ENCODE data around the gene PRKCE. TPM values are rescaled to one million over a fixed set of nuclear protein-coding genes. Genes with fewer than 3 reads are reported as not detected.

The PRKCE gene
- total RNA-seq, 1 experiment from 2014 or later = 14.8 TPM

GRCh38 chr2:46225730-46226129 is 574.3 kb downstream of the PRKCE start:
- Histone ChIP-seq H3K4me1 (ENCODE audit: control insufficient read depth in 1 of 2, insufficient read depth in 2 of 2, low read length in 2 of 2) (peaks cover 10 to 19% of the 10 kb centered on the region in 2 experiments; a peak in 2 of 4 replicates), H2AFZ (ENCODE audit: low read depth, low read length, poor library complexity, severe bottlenecking) (no peak overlapping the region), H3K36me3 (ENCODE audit: control insufficient read depth in 1 of 2, insufficient read depth in 2 of 2, low read length in 2 of 2) (no peaks in the 10 kb centered on the region), H4K20me1 (ENCODE audit: insufficient read depth) (no peaks in the 10 kb centered on the region), H3K27me3 (ENCODE audit: insufficient read depth, low read length) (no peaks in the 10 kb centered on the region), H3K9me2 (ENCODE audit: insufficient read depth) (no peaks in the 10 kb centered on the region), H3K9ac (ENCODE audit: low read length) (no peak overlapping the region), H3K79me2 (ENCODE audit: insufficient read depth, low read length) (no peaks in the 10 kb centered on the region), H3K4me2 (ENCODE audit: low read length) (no peak overlapping the region), H3K27ac (ENCODE audit: low read depth, low read length) (no peak overlapping the region), H3K9me3 (ENCODE audit: control insufficient read depth in 1 of 2, insufficient read depth in 1 of 2, low read depth in 1 of 2, low read length in 2 of 2) (no peaks in the 10 kb centered on the region), H3K4me3 (replicated peaks in 1 of 2; ENCODE audit: low read depth in 1 of 2, low read length in 2 of 2) (no peak overlapping the region)
- TF ChIP-seq REST (IDR thresholded peaks at IDR 0.05; ENCODE audit: low read depth) = no peak
- TF ChIP-seq FOSL1 (IDR thresholded peaks at IDR 0.05; ENCODE audit: low read depth) = no peak
- no peak for TF ChIP-seq POLR2AphosphoS5 (IDR thresholded peaks at IDR 0.05; ENCODE audit: low read depth, low read length)
- BruUV-seq (replicated peaks) = no TSS peak
- ChIA-PET POLR2A (no interaction called here), CTCF (no interaction called here), RAD21 (ENCODE audit: low non-redundant PET in 1 of 2, low total read pairs in 2 of 2, uncharacterized antibody in 2 of 2, unreplicated experiment in 2 of 2) (no interaction called here)
- DNase-seq (ENCODE audit: low read depth, low spot score) (no peak), ATAC-seq (no peak)
- intact Hi-C loops (cut with micrococcal nuclease) = no loop called here

- DNase-seq (ENCODE audit: low read depth, low spot score) (no peak), ATAC-seq (no peak)
- H2AFZ ChIP-seq (ENCODE audit: low read depth, low read length, poor library complexity, severe bottlenecking) = no peak overlapping the region
- no peaks in the 10 kb centered on the region for H4K20me1 ChIP-seq (ENCODE audit: insufficient read depth)
- no peaks in the 10 kb centered on the region for H3K79me2 ChIP-seq (ENCODE audit: insufficient read depth, low read length)
- POLR2A ChIA-PET = interaction anchor here (0.6 kb wide), 1 partner anchor 207 kb away, joined by 3 read pairs; no protein-coding TSS in a partner anchor
- RAD21 ChIA-PET (ENCODE audit: low non-redundant PET in 1 of 2, low total read pairs in 2 of 2, uncharacterized antibody in 2 of 2, unreplicated experiment in 2 of 2) = no interaction called here
- H3K9me2 ChIP-seq (ENCODE audit: insufficient read depth) = no peaks in the 10 kb centered on the region
- no peaks in the 10 kb centered on the region for H3K27me3 ChIP-seq (ENCODE audit: insufficient read depth, low read length)
- H3K4me3 ChIP-seq (replicated peaks in 1 of 2; ENCODE audit: low read depth in 1 of 2, low read length in 2 of 2) = no peak overlapping the region
- no peak overlapping the region for H3K27ac ChIP-seq (ENCODE audit: low read depth, low read length)
- no peak overlapping the region for H3K4me2 ChIP-seq (ENCODE audit: low read length)
- H3K36me3 ChIP-seq (ENCODE audit: control insufficient read depth in 1 of 2, insufficient read depth in 2 of 2, low read length in 2 of 2) = no peaks in the 10 kb centered on the region
- H3K9me3 ChIP-seq (ENCODE audit: control insufficient read depth in 1 of 2, insufficient read depth in 1 of 2, low read depth in 1 of 2, low read length in 2 of 2) = no peaks in the 10 kb centered on the region
- no peak overlapping the region for H3K9ac ChIP-seq (ENCODE audit: low read length)
- no TSS peak for BruUV-seq (replicated peaks)
- CTCF ChIA-PET = no interaction called here
- TF ChIP-seq, protein P1, sequence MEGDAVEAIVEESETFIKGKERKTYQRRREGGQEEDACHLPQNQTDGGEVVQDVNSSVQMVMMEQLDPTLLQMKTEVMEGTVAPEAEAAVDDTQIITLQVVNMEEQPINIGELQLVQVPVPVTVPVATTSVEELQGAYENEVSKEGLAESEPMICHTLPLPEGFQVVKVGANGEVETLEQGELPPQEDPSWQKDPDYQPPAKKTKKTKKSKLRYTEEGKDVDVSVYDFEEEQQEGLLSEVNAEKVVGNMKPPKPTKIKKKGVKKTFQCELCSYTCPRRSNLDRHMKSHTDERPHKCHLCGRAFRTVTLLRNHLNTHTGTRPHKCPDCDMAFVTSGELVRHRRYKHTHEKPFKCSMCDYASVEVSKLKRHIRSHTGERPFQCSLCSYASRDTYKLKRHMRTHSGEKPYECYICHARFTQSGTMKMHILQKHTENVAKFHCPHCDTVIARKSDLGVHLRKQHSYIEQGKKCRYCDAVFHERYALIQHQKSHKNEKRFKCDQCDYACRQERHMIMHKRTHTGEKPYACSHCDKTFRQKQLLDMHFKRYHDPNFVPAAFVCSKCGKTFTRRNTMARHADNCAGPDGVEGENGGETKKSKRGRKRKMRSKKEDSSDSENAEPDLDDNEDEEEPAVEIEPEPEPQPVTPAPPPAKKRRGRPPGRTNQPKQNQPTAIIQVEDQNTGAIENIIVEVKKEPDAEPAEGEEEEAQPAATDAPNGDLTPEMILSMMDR (IDR thresholded peaks at IDR 0.05 in 2 of 3, conservative IDR thresholded peaks at IDR 0.05 in 1 of 3; ENCODE audit: borderline replicate concordance in 1 of 3, insufficient read depth in 1 of 3, low read depth in 2 of 3, low read length in 2 of 3) = no peak
- TF ChIP-seq ZNF274 (IDR thresholded peaks at IDR 0.05; ENCODE audit: low read depth, low read length) (no peak), SRF (IDR thresholded peaks at IDR 0.05; ENCODE audit: low read depth) (no peak), POLR2A (IDR thresholded peaks at IDR 0.05; ENCODE audit: borderline replicate concordance, extremely low read depth, insufficient read depth, insufficient read length) (no peak), EZH2 (IDR thresholded peaks at IDR 0.05) (no peak), TCF7L2 (IDR thresholded peaks at IDR 0.05; ENCODE audit: borderline replicate concordance, extremely low read depth, insufficient read depth, insufficient read length) (no peak), EZH2phosphoT487 (IDR thresholded peaks at IDR 0.05; ENCODE audit: borderline replicate concordance) (no peak)
- intact Hi-C loops (cut with micrococcal nuclease) = no loop called here
- H3K4me1 ChIP-seq (ENCODE audit: control insufficient read depth in 1 of 2, insufficient read depth in 2 of 2, low read length in 2 of 2) = peaks cover 10 to 19% of the 10 kb centered on the region in 2 experiments; a peak in 2 of 4 replicates
Measured at GRCh38 chr2:46226620-46227019, 575.1 kb downstream of the PRKCE start.
